Natural killer cell treated with Interleukin-12 subunit alpha and Interleukin-12 subunit beta and Interleukin-15 and Interleukin-18, amount 100 ng/mL, for 72 hours (primary cell): ENCODE measurements around the gene HPRT1. TPM values are rescaled to one million over a fixed set of nuclear protein-coding genes. Genes with fewer than 3 reads are reported as not detected.
"Not testable (repeated sequence)": the region's sequence is repeated elsewhere in the genome, so short reads cannot be mapped to it uniquely, and the experiment has no call there.

Experiments
- ATAC-seq, 2 donors: fragments of 150-1000 bp; cut with Tn5 transposase in 1 of 2; sonication (Bioruptor Pico), chemical (Tn5 transposase) in 1 of 2; 2 replicates each; pipeline ENCODE4 v1.10.0; 2021
- DNase-seq: peaks from one replicate; pipeline ENCODE4 v3.0.0; 2022; ENCODE audit warnings: low spot score
- H3K27ac Mint-ChIP-seq, 2 donors: 1 replicate in 1 of 2; 2 replicates in 1 of 2; pipeline ENCODE4 v1.8.0; 2022; ENCODE audit warnings: mixed read lengths in 2 of 2, mild to moderate bottlenecking in 1 of 2, moderate library complexity in 1 of 2
- H3K27me3 Mint-ChIP-seq, 2 donors: 1 replicate in 1 of 2; 2 replicates in 1 of 2; pipeline ENCODE4 v1.8.0; 2022; ENCODE audit warnings: mixed read lengths in 2 of 2
- H3K36me3 Mint-ChIP-seq: one replicate; pipeline ENCODE4 v1.8.0; 2022; ENCODE audit warnings: mixed read lengths
- H3K4me1 Mint-ChIP-seq, 2 donors: 1 replicate in 1 of 2; 2 replicates in 1 of 2; pipeline ENCODE4 v1.8.0; 2022; ENCODE audit warnings: low read depth in 2 of 2, mixed read lengths in 2 of 2, mild to moderate bottlenecking in 1 of 2
- H3K4me3 Mint-ChIP-seq: one replicate; pipeline ENCODE4 v1.8.0; 2022; ENCODE audit warnings: mixed read lengths
- H3K9me3 Mint-ChIP-seq: 2 replicates; pipeline ENCODE4 v1.8.0; 2022; ENCODE audit warnings: mixed read lengths
- total RNA-seq, 2 donors: library from RNA; stranded (reverse); gene quantifications; one replicate each; pipeline ENCODE4 v1.2.3, GENCODE V29; 2022

HPRT1 gene
- total RNA-seq, 2 donors from 2014 or later: 59.7 to 67.4 TPM

DNA sequence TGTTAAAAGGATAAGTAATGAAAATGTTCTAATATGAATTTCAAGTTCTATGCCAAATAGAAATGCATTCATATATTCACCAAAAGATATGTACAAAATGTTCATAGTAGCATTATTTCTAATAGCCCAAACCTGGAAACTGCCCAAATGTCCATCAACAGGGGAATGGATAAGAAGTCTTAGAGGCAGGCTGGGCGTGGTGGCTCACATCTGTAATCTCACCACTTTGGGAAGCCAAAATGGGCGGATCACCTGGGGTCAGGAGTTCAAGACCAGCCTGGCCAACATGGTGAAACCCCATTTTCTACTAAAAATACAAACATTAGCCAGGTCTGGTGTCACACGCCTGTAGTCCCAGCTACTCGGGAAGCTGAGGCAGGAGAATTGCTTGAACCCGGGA, 2.3 kb upstream of the HPRT1 start:
- Mint-ChIP-seq H3K4me3 (no peak overlapping the region), H3K9me3 (no peaks in the 10 kb centered on the region), H3K4me1 (no peaks in the 10 kb centered on the region), H3K27me3 (no peaks in the 10 kb centered on the region), H3K36me3 (no peaks in the 10 kb centered on the region), H3K27ac (no peak overlapping the region)
- DNase-seq (no peak), ATAC-seq (no peak)

DNA sequence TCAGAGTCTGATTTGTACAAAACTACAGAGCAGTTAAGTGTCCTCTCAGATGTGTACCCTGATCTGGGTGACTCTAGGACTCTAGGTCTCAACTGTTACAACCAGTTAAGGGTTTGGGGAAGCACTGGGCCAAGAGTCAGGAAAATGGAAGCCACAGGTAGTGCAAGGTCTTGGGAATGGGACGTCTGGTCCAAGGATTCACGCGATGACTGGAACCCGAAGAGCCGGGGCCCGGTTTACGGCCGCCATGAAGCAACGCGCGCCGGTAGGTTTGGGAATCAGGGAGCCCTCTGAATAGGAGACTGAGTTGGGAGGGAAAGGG, 321 bp upstream of the HPRT1 start:
- H3K27me3 Mint-ChIP-seq: no peaks in the 10 kb centered on the region
- ATAC-seq: no peak
- no peaks in the 10 kb centered on the region for H3K36me3 Mint-ChIP-seq
- peak overlapping the region; percentile 84 for H3K4me3 Mint-ChIP-seq
- H3K4me1 Mint-ChIP-seq: peaks cover 0 to 5% of the 10 kb centered on the region in 2 donors
- no peaks in the 10 kb centered on the region for H3K9me3 Mint-ChIP-seq
- no peak for DNase-seq
- no peak overlapping the region for H3K27ac Mint-ChIP-seq

DNA sequence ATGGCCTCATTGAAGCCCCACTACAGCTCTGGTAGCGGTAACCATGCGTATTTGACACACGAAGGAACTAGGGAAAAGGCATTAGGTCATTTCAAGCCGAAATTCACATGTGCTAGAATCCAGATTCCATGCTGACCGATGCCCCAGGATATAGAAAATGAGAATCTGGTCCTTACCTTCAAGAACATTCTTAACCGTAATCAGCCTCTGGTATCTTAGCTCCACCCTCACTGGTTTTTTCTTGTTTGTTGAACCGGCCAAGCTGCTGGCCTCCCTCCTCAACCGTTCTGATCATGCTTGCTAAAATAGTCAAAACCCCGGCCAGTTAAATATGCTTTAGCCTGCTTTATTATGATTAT, 876 bp downstream of the HPRT1 start:
- Mint-ChIP-seq H3K27ac (peak overlapping the region in 1 of 2 donors; percentile 56), H3K4me3 (peak overlapping the region; percentile 84), H3K27me3 (no peaks in the 10 kb centered on the region), H3K36me3 (no peaks in the 10 kb centered on the region), H3K9me3 (no peaks in the 10 kb centered on the region), H3K4me1 (peaks cover 0 to 5% of the 10 kb centered on the region in 2 donors)
- DNase-seq: no peak
- ATAC-seq: no peak

DNA sequence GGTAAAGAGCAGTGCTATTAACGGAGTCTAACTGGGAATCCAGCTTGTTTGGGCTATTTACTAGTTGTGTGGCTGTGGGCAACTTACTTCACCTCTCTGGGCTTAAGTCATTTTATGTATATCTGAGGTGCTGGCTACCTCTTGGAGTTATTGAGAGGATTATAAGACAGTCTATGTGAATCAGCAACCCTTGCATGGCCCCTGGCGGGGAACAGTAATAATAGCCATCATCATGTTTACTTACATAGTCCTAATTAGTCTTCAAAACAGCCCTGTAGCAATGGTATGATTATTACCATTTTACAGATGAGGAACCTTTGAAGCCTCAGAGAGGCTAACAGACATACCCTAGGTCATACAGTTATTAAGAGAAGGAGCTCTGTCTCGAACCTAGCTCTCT, 1.5 kb downstream of the HPRT1 start:
- H3K4me3 Mint-ChIP-seq: peak overlapping the region; percentile 84
- no peaks in the 10 kb centered on the region for H3K36me3 Mint-ChIP-seq
- ATAC-seq (no peak), DNase-seq (no peak)
- no peak overlapping the region for H3K27ac Mint-ChIP-seq
- peaks cover 0 to 5% of the 10 kb centered on the region in 2 donors for H3K4me1 Mint-ChIP-seq
- no peaks in the 10 kb centered on the region for H3K27me3 Mint-ChIP-seq
- H3K9me3 Mint-ChIP-seq: no peaks in the 10 kb centered on the region

DNA sequence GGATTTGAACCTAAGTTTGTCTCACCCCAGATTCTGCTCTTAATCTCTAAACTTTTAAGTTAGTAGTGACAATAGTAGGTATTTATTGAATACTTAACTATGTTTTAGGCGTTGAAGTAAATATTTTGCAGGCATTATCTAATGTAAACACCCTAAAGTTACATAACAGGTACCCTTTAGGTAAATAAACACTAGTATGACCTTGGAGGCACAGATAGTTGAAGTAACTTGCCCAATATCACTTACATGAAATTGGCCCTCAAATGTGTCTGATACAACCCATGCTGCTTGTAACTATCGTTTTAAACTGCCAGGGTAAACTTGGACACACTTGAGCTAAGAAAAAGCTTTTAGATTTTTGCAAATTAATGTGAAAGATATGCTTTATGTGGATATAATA, 3.0 kb downstream of the HPRT1 start:
- Mint-ChIP-seq H3K36me3 (no peaks in the 10 kb centered on the region), H3K4me1 (peaks cover 0 to 5% of the 10 kb centered on the region in 2 donors)

DNA sequence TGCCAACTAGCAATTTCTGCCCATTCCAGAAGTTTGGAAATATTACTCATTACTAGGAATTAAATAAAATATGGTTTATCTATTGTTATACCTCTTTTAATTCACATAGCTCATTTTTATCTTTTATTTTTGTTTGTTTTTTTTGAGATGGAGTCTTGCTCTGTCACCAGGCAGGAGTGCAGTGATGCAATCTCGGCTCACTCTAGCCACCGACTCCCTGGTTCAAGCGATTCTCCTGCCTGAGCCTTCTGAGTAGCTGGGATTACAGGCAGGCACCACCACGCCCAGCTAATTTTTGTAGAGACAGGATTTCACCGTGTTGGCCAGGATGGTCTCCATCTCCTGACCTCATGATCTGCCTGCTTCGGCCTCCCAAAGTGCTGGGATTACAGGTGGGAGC, 4.5 kb downstream of the HPRT1 start:
- DNase-seq, H3K9me3 Mint-ChIP-seq, ATAC-seq, H3K4me1 Mint-ChIP-seq, H3K27ac Mint-ChIP-seq, H3K36me3 Mint-ChIP-seq, H3K4me3 Mint-ChIP-seq, H3K27me3 Mint-ChIP-seq: not testable (repeated sequence)

More for the DNA sequence above, 3.0 kb downstream of the HPRT1 start:
- no peaks in the 10 kb centered on the region for H3K27me3 Mint-ChIP-seq
- DNase-seq (no peak), ATAC-seq (no peak)
- H3K27ac Mint-ChIP-seq: no peak overlapping the region
- no peak overlapping the region for H3K4me3 Mint-ChIP-seq
- no peaks in the 10 kb centered on the region for H3K9me3 Mint-ChIP-seq

DNA sequence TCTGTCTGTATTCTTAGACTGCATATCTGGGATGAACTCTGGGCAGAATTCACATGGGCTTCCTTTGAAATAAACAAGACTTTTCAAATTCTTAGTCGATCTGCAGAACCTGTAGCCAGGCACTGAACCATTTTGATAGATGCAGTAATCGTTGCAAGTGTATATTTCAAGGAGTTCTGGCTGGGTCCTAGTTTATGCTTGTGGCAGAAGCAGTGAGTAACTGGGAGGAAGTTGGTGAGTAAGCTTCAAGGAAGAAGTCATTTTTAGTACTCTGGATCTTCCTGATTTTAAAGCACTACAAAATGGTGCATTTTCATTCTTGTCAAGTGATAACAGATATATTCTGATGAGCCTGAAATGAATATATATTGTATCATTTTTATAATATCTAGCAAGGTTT, 9.5 kb downstream of the HPRT1 start:
- no peaks in the 10 kb centered on the region for H3K36me3 Mint-ChIP-seq
- no peak overlapping the region for H3K4me3 Mint-ChIP-seq
- H3K27me3 Mint-ChIP-seq: no peaks in the 10 kb centered on the region
- ATAC-seq: no peak
- H3K4me1 Mint-ChIP-seq: no peaks in the 10 kb centered on the region
- no peak for DNase-seq
- no peak overlapping the region for H3K27ac Mint-ChIP-seq
- H3K9me3 Mint-ChIP-seq: no peaks in the 10 kb centered on the region

DNA sequence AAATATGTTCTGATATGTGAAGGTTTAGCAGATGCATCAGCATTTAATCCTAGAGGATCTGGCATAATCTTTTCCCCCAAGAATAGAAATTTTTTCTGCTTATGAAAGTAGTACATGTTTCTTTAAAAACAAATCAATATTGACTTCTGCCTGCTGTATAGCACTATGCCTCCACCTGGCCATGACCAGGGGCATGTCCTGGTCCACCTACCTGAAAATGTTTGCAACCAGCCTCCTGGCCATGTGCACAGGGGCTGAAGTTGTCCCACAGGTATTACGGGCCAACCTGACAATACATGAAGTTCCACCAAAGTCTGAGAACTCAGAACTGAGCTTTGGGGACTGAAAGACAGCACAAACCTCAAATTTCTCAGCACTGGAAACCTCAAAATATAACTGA, 10.0 kb downstream of the HPRT1 start:
- H3K4me1 Mint-ChIP-seq: no peaks in the 10 kb centered on the region
- H3K27ac Mint-ChIP-seq: no peak overlapping the region
- no peak overlapping the region for H3K4me3 Mint-ChIP-seq
- no peak for DNase-seq
- H3K27me3 Mint-ChIP-seq: no peaks in the 10 kb centered on the region
- no peak for ATAC-seq
- no peaks in the 10 kb centered on the region for H3K9me3 Mint-ChIP-seq
- no peaks in the 10 kb centered on the region for H3K36me3 Mint-ChIP-seq

DNA sequence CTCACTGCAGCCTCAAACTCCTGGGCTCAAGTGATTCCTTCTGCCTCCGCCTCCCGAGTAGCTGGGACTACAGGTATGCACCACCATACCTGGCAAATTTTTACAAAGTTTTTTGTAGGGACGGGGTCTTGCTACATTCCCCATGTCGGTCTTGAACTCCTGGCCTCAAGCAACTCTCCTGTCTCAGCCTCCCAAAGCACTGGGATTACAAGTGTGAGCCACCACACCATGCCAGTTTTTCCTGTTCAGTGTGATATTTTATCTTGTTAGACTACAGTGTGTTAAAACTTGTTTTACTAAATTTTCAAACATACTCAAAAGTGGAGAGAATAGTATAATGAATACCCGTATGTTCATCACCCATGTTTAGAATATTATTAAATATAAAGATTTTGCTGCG, 12.1 kb downstream of the HPRT1 start:
- Mint-ChIP-seq H3K27ac (no peak overlapping the region), H3K27me3 (peaks cover 0 to 2% of the 10 kb centered on the region in 2 donors), H3K4me3 (no peak overlapping the region), H3K4me1 (no peaks in the 10 kb centered on the region), H3K36me3 (no peaks in the 10 kb centered on the region), H3K9me3 (no peaks in the 10 kb centered on the region)
- DNase-seq (no peak), ATAC-seq (no peak)

DNA sequence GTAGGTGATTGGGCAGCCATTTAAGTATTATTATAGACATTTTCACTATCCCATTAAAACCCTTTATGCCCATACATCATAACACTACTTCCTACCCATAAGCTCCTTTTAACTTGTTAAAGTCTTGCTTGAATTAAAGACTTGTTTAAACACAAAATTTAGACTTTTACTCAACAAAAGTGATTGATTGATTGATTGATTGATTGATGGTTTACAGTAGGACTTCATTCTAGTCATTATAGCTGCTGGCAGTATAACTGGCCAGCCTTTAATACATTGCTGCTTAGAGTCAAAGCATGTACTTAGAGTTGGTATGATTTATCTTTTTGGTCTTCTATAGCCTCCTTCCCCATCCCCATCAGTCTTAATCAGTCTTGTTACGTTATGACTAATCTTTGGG, 16.3 kb downstream of the HPRT1 start:
- no peaks in the 10 kb centered on the region for H3K9me3 Mint-ChIP-seq
- DNase-seq (no peak), ATAC-seq (no peak)
- no peaks in the 10 kb centered on the region for H3K36me3 Mint-ChIP-seq
- H3K4me1 Mint-ChIP-seq: no peaks in the 10 kb centered on the region
- H3K27ac Mint-ChIP-seq: no peak overlapping the region
- no peak overlapping the region for H3K4me3 Mint-ChIP-seq
- peaks cover 0 to 2% of the 10 kb centered on the region in 2 donors for H3K27me3 Mint-ChIP-seq

DNA sequence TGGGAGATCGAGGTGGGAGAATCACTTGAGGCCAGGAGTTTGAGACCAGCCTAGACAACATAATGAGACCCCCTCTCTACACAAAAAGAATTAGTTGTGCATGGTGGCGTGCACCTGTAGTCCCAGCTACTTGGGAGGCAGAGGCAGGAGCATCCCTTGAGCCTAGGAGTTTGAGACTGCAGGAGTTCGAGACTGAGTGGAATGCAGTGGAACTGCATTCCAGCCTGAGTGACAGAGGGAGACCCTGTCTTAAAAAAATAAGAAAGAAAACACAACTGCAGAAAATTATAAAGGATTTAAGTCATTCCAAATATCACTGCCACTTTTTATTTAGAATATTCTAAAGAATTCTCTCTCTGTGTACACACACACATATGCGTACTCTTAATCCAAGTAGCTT, 18.4 kb downstream of the HPRT1 start:
- peaks cover 0 to 8% of the 10 kb centered on the region in 2 donors for H3K4me1 Mint-ChIP-seq
- ATAC-seq (no peak), DNase-seq (no peak)
- no peaks in the 10 kb centered on the region for H3K36me3 Mint-ChIP-seq
- H3K9me3 Mint-ChIP-seq: no peaks in the 10 kb centered on the region
- peaks cover 0 to 2% of the 10 kb centered on the region in 2 donors for H3K27me3 Mint-ChIP-seq
- H3K27ac Mint-ChIP-seq: no peak overlapping the region
- H3K4me3 Mint-ChIP-seq: no peak overlapping the region

DNA sequence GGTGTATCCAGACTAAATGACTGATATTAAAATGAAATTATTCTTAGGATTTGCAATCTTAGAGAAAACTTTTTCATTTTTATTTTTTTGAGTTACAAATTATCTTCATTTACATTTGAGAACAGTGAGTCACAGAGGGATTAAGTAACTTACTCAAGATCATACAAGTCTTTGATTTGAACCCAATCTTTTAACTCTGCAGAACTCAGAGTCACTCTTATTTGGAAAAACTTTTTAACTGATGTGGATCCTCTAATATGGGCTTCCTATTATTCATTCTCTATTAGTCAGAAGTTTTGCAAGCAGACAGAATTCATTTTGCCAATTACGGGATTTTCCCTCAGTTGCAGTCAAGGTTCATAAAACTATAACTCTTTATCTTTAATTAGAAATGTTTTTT, 20.1 kb downstream of the HPRT1 start:
- H3K36me3 Mint-ChIP-seq: no peaks in the 10 kb centered on the region

DNA sequence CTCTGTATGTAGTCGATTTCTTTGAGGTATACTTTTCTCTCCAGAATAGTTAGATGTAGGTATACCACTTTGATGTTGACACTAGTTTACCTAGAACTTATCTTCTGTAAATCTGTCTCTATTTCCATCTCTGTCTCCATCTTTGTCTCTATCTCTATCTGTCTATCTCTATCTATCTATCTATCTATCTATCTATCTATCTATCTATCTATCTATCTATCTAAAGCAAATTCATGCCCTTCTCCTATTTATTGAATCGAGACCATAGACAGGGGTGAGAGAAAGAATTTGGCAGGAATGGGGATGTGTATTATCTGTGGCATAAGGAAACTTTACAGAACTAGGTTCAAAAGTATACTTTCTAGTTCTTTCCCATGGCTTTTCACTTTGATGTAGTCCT, 21.4 kb downstream of the HPRT1 start:
- ATAC-seq (no peak), DNase-seq (no peak)
- Mint-ChIP-seq H3K27ac (no peak overlapping the region), H3K27me3 (peaks cover 0 to under 1% of the 10 kb centered on the region in 2 donors), H3K36me3 (no peaks in the 10 kb centered on the region), H3K9me3 (no peaks in the 10 kb centered on the region), H3K4me1 (peaks cover 0 to 8% of the 10 kb centered on the region in 2 donors), H3K4me3 (no peak overlapping the region)

More for the DNA sequence above, 20.1 kb downstream of the HPRT1 start:
- Mint-ChIP-seq H3K27ac (no peak overlapping the region), H3K27me3 (peaks cover 0 to 2% of the 10 kb centered on the region in 2 donors), H3K4me1 (peaks cover 0 to 8% of the 10 kb centered on the region in 2 donors), H3K4me3 (no peak overlapping the region), H3K9me3 (no peaks in the 10 kb centered on the region)
- DNase-seq (no peak), ATAC-seq (no peak)

DNA sequence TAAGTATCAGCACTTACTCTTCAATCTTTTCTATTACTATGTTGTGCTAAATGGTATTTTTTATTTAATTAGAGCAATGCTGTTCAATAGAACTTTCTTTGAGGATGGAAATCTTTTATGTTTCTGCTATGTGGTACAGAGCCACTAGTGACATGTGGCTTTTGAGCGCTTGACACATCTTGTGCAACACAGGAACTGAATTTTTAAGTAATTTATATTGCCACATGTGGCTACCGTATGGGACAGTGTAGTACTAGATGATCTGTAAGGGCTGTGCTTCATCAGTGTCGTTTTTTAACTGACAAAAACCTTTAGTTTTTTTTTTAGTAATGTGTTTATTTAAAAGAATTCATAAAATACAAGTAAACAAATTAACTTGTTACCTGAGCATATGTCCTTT, 22.4 kb downstream of the HPRT1 start:
- no peaks in the 10 kb centered on the region for H3K27me3 Mint-ChIP-seq
- DNase-seq (no peak), ATAC-seq (peak; percentile 75 to 88)
- H3K4me3 Mint-ChIP-seq: no peak overlapping the region
- peaks cover 0 to 8% of the 10 kb centered on the region in 2 donors for H3K4me1 Mint-ChIP-seq
- no peaks in the 10 kb centered on the region for H3K36me3 Mint-ChIP-seq
- H3K9me3 Mint-ChIP-seq: no peaks in the 10 kb centered on the region
- peak overlapping the region in 1 of 2 donors; percentile 43 for H3K27ac Mint-ChIP-seq

DNA sequence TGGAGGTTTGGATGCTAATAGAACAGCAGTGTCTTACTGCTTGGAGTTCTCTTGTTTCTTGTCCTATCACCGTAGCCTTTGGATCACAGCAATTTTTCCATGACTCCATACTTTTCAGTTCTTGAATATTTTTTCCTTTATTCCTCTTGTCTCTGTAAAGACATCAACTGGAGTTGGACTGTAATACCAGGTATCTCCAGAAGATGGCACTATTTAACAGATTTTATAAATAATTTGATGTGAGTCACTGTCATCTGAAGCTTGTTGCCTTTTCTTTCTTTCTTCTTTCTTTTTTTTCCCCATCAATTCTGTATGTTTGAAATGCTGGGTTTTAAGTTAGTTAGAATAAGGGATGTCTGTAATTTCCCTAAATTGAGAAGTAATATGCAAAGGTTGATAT, 24.1 kb downstream of the HPRT1 start:
- no peak overlapping the region for H3K27ac Mint-ChIP-seq
- no peaks in the 10 kb centered on the region for H3K27me3 Mint-ChIP-seq
- no peaks in the 10 kb centered on the region for H3K9me3 Mint-ChIP-seq
- no peaks in the 10 kb centered on the region for H3K36me3 Mint-ChIP-seq
- H3K4me3 Mint-ChIP-seq: no peak overlapping the region
- DNase-seq: no peak
- ATAC-seq: no peak
- H3K4me1 Mint-ChIP-seq: peaks cover 0 to 8% of the 10 kb centered on the region in 2 donors
